WTC11 (cell line): Measurements from ENCODE around the gene NEDD4.

Experiments
- JUN ChIP-seq: sonication (generic); formaldehyde crosslinking; IDR thresholded peaks from 2 replicates; pipeline ENCODE4 v1.8.0; 2023; ENCODE audit warnings: mild to moderate bottlenecking, missing genetic modification reagents
- SMAD3 ChIP-seq: sonication (generic); formaldehyde crosslinking; IDR thresholded peaks from 2 replicates; pipeline ENCODE4 v1.8.0; 2022; ENCODE audit warnings: missing genetic modification reagents, mild to moderate bottlenecking, borderline replicate concordance
- ZNF138 ChIP-seq: sonication (generic); formaldehyde crosslinking; conservative IDR thresholded peaks from 2 replicates; pipeline ENCODE4 v1.8.1; 2022; ENCODE audit warnings: mild to moderate bottlenecking, moderate library complexity, missing genetic modification reagents
- TF ChIP-seq, protein P1 (sequence below): sonication (generic); formaldehyde crosslinking; IDR thresholded peaks from 2 replicates; pipeline ENCODE4 v1.8.0; 2022; ENCODE audit warnings: mild to moderate bottlenecking, missing genetic modification reagents
- TF ChIP-seq, protein P2 (sequence below): fragments of 200-600 bp; IDR thresholded peaks from 2 replicates; pipeline ENCODE4 v1.8.0; 2022; ENCODE audit warnings: antibody characterized with exemption
- TF ChIP-seq, protein P3 (sequence below): sonication (generic); formaldehyde crosslinking; IDR thresholded peaks from 2 replicates; pipeline ENCODE4 v1.8.0; 2022; ENCODE audit warnings: missing genetic modification reagents
- TF ChIP-seq, protein P4 (sequence below): sonication (generic); formaldehyde crosslinking; IDR thresholded peaks from 2 replicates; pipeline ENCODE4 v1.8.1; 2022; ENCODE audit warnings: missing genetic modification reagents, borderline replicate concordance

DNA sequence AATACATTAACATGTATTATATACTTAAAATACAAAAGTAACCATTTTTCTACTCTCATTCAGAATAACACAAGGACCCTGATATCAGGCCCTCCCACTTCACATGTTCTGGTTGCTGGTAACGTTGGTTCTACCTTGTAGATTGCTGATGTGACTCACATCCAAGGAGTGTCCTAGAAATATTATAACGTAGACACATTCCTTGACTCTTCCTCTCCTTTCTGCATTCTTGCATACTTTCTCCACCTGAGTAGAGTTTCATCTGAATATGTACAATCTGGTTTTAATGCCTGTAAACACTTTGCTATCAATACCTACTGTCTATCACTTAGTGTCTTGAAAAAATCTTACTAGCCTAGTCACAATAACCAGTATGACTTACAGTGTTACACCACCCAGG, 35.0 kb upstream of the NEDD4 start:
- TF ChIP-seq, protein P1, sequence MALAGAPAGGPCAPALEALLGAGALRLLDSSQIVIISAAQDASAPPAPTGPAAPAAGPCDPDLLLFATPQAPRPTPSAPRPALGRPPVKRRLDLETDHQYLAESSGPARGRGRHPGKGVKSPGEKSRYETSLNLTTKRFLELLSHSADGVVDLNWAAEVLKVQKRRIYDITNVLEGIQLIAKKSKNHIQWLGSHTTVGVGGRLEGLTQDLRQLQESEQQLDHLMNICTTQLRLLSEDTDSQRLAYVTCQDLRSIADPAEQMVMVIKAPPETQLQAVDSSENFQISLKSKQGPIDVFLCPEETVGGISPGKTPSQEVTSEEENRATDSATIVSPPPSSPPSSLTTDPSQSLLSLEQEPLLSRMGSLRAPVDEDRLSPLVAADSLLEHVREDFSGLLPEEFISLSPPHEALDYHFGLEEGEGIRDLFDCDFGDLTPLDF (CRISPR knock-in tag), result no peak
- TF ChIP-seq SMAD3 (CRISPR knock-in tag) (no peak), ZNF138 (CRISPR knock-in tag) (no peak), JUN (no peak)
- TF ChIP-seq, protein P2, sequence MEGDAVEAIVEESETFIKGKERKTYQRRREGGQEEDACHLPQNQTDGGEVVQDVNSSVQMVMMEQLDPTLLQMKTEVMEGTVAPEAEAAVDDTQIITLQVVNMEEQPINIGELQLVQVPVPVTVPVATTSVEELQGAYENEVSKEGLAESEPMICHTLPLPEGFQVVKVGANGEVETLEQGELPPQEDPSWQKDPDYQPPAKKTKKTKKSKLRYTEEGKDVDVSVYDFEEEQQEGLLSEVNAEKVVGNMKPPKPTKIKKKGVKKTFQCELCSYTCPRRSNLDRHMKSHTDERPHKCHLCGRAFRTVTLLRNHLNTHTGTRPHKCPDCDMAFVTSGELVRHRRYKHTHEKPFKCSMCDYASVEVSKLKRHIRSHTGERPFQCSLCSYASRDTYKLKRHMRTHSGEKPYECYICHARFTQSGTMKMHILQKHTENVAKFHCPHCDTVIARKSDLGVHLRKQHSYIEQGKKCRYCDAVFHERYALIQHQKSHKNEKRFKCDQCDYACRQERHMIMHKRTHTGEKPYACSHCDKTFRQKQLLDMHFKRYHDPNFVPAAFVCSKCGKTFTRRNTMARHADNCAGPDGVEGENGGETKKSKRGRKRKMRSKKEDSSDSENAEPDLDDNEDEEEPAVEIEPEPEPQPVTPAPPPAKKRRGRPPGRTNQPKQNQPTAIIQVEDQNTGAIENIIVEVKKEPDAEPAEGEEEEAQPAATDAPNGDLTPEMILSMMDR, result no peak
- TF ChIP-seq, protein P3, sequence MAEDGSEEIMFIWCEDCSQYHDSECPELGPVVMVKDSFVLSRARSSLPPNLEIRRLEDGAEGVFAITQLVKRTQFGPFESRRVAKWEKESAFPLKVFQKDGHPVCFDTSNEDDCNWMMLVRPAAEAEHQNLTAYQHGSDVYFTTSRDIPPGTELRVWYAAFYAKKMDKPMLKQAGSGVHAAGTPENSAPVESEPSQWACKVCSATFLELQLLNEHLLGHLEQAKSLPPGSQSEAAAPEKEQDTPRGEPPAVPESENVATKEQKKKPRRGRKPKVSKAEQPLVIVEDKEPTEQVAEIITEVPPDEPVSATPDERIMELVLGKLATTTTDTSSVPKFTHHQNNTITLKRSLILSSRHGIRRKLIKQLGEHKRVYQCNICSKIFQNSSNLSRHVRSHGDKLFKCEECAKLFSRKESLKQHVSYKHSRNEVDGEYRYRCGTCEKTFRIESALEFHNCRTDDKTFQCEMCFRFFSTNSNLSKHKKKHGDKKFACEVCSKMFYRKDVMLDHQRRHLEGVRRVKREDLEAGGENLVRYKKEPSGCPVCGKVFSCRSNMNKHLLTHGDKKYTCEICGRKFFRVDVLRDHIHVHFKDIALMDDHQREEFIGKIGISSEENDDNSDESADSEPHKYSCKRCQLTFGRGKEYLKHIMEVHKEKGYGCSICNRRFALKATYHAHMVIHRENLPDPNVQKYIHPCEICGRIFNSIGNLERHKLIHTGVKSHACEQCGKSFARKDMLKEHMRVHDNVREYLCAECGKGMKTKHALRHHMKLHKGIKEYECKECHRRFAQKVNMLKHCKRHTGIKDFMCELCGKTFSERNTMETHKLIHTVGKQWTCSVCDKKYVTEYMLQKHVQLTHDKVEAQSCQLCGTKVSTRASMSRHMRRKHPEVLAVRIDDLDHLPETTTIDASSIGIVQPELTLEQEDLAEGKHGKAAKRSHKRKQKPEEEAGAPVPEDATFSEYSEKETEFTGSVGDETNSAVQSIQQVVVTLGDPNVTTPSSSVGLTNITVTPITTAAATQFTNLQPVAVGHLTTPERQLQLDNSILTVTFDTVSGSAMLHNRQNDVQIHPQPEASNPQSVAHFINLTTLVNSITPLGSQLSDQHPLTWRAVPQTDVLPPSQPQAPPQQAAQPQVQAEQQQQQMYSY (CRISPR knock-in tag), result no peak
- TF ChIP-seq, protein P4, sequence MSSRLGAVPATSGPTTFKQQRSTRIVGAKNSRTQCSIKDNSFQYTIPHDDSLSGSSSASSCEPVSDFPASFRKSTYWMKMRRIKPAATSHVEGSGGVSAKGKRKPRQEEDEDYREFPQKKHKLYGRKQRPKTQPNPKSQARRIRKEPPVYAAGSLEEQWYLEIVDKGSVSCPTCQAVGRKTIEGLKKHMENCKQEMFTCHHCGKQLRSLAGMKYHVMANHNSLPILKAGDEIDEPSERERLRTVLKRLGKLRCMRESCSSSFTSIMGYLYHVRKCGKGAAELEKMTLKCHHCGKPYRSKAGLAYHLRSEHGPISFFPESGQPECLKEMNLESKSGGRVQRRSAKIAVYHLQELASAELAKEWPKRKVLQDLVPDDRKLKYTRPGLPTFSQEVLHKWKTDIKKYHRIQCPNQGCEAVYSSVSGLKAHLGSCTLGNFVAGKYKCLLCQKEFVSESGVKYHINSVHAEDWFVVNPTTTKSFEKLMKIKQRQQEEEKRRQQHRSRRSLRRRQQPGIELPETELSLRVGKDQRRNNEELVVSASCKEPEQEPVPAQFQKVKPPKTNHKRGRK (CRISPR knock-in tag), result no peak
